RWPE1 (cell line): ENCODE results near the gene SLC35E3.

Source experiments
- CTCF ChIA-PET: fragments of 350-600 bp; sonication (Branson Sonifier 250); formaldehyde crosslinking; extraction: SDS; loops from one replicate; lab custom pipeline; 2021; lab: Yijun Ruan, JAX
- POLR2A ChIA-PET: fragments of 400-600 bp; formaldehyde crosslinking; extraction: SDS; loops from one replicate; lab custom pipeline; 2020; ENCODE audit warnings: antibody characterized with exemption; ENCODE audit not compliant: low non-redundant PET; lab: Yijun Ruan, JAX
- DNase-seq: peaks from one replicate; pipeline ENCODE4 v3.0.0; 2012; ENCODE audit warnings: low spot score
- H3K27ac ChIP-seq: fragments of 450-650 bp; 2 replicates; pipeline ENCODE4 v1.5.1; 2017
- CTCF ChIP-seq: fragments of 450-650 bp; conservative IDR thresholded peaks from 2 replicates; pipeline ENCODE4 v1.5.1; 2017; ENCODE audit warnings: low read depth, mild to moderate bottlenecking

The SLC35E3 gene

GRCh38 chr12:68824131-68824530 lies 78.2 kb downstream of the SLC35E3 start:
- ChIA-PET CTCF (interaction anchor here (0.7 kb wide), 1 partner anchor 132 kb away, joined by 4 read pairs; no protein-coding TSS in a partner anchor), POLR2A (no interaction called here)
- DNase-seq = no peak
- H3K27ac ChIP-seq = no peak overlapping the region
- TF ChIP-seq CTCF = no peak

GRCh38 chr12:68824597-68825250 lies 78.7 kb downstream of the SLC35E3 start:
- CTCF ChIA-PET = interaction anchor here (0.7 kb wide), 1 partner anchor 133 kb away, joined by 4 read pairs; no protein-coding TSS in a partner anchor
- TF ChIP-seq CTCF = no peak
- H3K27ac ChIP-seq = no peak overlapping the region
- POLR2A ChIA-PET = no interaction called here
- no peak for DNase-seq

GRCh38 chr12:68825569-68826217 lies 79.7 kb downstream of the SLC35E3 start:
- CTCF ChIA-PET = no interaction called here
- no peak for DNase-seq
- POLR2A ChIA-PET = no interaction called here
- H3K27ac ChIP-seq = no peak overlapping the region
- no peak for TF ChIP-seq CTCF

GRCh38 chr12:68827895-68828671 lies 82.1 kb downstream of the SLC35E3 start:
- ChIA-PET POLR2A (no interaction called here), CTCF (no interaction called here)
- no peak for DNase-seq
- no peak overlapping the region for H3K27ac ChIP-seq
- TF ChIP-seq CTCF = no peak

GRCh38 chr12:68828672-68829068 lies 82.7 kb downstream of the SLC35E3 start:
- POLR2A ChIA-PET = no interaction called here
- no peak for DNase-seq
- CTCF ChIA-PET = no interaction called here
- H3K27ac ChIP-seq = no peak overlapping the region
- no peak for TF ChIP-seq CTCF
